WTC11 (cell line): ENCODE measurements around the gene TIMM21.

ENCODE experiments used
- ATF3 ChIP-seq: sonication (generic); formaldehyde crosslinking; conservative IDR thresholded peaks from 2 replicates; pipeline ENCODE4 v1.8.1; 2022; ENCODE audit warnings: mild to moderate bottlenecking, missing genetic modification reagents
- CTCF ChIP-seq: fragments of 200-600 bp; IDR thresholded peaks from 2 replicates; pipeline ENCODE4 v1.8.0; 2022; ENCODE audit warnings: antibody characterized with exemption
- FOXJ3 ChIP-seq: sonication (generic); formaldehyde crosslinking; IDR thresholded peaks from 2 replicates; pipeline ENCODE4 v1.9.0; 2021; ENCODE audit warnings: missing genetic modification reagents, mild to moderate bottlenecking, borderline replicate concordance
- FOXK1 ChIP-seq: sonication (generic); formaldehyde crosslinking; IDR thresholded peaks from 2 replicates; pipeline ENCODE4 v1.8.0; 2022; ENCODE audit warnings: mild to moderate bottlenecking, moderate library complexity, missing genetic modification reagents
- JUN ChIP-seq: sonication (generic); formaldehyde crosslinking; IDR thresholded peaks from 2 replicates; pipeline ENCODE4 v1.8.0; 2023; ENCODE audit warnings: mild to moderate bottlenecking, missing genetic modification reagents
- MLX ChIP-seq: sonication (generic); formaldehyde crosslinking; IDR thresholded peaks from 2 replicates; pipeline ENCODE4 v1.8.1; 2023; ENCODE audit warnings: mild to moderate bottlenecking, missing genetic modification reagents, moderate library complexity
- NFYB ChIP-seq: sonication (generic); formaldehyde crosslinking; conservative IDR thresholded peaks from 2 replicates; pipeline ENCODE4 v1.8.0; 2022; ENCODE audit warnings: low read depth, missing genetic modification reagents
- SP1 ChIP-seq: sonication (generic); formaldehyde crosslinking; conservative IDR thresholded peaks from 2 replicates; pipeline ENCODE4 v1.8.1; 2022; ENCODE audit warnings: missing genetic modification reagents
- ZNF317 ChIP-seq: sonication (generic); formaldehyde crosslinking; IDR thresholded peaks from 2 replicates; pipeline ENCODE4 v1.8.1; 2023; ENCODE audit warnings: low read depth, mild to moderate bottlenecking, moderate library complexity, missing genetic modification reagents, borderline replicate concordance

GRCh38 chr18:74147491-74147778 lies 888 bp upstream of the TIMM21 start:
- no peak for TF ChIP-seq CTCF
- TF ChIP-seq FOXK1 (CRISPR knock-in tag), result no peak
- TF ChIP-seq ZNF317 (CRISPR knock-in tag), result no peak
- TF ChIP-seq FOXJ3 (CRISPR knock-in tag), result no peak
- no peak for TF ChIP-seq NFYB
- TF ChIP-seq ATF3 (CRISPR knock-in tag), result no peak
- TF ChIP-seq MLX, result no peak
- no peak for TF ChIP-seq SP1 (CRISPR knock-in tag)
- TF ChIP-seq JUN (CRISPR knock-in tag), result no peak
